K562 treated with DMSO at 1 percent for 24 hours (cell line): ENCODE data around the gene CCNA2. TPM values are rescaled to one million over a fixed set of nuclear protein-coding genes. Genes with fewer than 3 reads are reported as not detected.

Source experiments
- total RNA-seq: library from RNA; unstranded; fragments of 300-600 nt; gene quantifications from 2 replicates; pipeline ENCODE4 v1.2.3, GENCODE V29; 2022; ENCODE audit warnings: low read depth; ENCODE audit not compliant: insufficient read depth

CCNA2 gene
- total RNA-seq = 95.4 and 101 TPM in 2 replicates

DNA sequence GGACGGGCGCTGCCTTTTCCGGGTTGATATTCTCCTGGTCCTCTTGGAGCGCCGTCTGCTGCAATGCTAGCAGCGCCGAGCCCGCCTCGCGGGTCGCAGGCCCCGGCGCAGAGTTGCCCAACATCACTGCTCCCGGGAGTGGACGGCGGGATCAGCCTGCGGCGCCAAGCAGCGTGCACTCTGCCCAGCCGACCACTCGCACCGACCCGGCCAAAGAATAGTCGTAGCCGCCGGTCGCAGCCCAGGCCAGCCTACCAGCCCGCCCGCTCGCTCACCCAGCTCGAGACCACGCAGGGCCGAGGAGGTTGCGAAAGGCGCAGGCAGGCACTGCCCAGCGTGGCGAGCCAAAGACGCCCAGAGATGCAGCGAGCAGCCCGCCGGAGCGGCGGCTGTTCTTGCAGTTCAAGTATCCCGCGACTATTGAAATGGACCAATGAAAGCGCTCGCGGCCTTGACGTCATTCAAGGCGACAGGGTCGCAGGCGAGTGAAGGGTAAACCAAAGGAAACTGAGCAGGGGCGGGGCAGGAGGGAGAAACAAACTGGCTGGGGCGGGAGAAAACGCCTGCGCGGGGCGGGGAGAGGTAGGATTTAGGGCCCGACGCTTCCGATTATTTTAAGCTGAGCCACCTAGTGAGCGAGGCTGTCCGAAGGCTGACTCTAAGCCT is at the start of gene CCNA2:
CCNA2 (minus strand) TSS at position 379 of the 666 bp plus-strand sequence; CDS start at position 124, 255 bp downstream.

DNA sequence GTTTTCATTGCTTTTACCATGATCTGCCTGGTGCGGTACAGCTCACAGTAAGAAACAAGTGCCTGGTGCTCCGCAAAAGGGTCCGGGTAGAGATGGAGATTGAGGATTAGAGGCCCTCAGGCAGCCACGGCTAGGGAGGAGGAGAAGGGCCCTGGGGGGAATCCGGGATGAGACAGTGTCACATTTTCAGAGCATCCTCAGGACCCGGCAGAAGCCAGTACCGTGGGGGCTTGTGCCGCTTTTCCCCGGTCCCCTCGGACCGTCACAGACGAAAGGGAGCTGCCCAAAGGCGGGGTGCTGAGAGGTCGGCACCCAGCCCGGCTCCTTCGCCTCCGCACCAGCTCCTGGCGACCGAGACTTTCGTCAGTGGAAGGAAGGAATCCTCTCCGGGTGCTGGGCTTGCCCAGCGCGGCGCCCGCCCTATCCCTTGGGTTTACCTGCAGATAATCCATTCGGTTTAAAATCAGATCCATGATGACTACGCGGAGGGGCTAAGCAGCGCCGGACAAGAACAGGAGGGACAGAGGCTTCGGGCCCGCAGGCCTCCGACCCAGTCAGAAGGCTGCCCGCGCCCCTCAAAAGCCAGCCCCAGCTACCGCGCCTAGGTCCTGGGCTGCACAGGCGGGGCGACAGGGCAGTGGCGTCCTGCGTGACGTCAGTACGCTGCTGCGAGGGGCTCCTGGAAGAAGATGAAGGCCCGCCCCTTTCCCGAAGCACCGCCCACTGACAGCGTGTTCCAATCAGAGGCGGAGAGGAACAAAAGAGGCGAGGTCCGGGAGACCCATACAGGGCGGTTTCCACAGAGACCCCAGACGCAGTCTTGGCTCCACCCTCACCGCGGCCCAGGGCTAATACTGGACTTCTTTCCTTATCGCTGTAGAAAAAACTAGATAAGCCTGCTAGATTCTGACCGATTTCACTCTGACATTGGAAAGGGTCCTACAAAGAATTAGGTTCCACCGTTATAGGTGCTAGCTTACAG is 46.4 kb upstream of the CCNA2 start, which contains the start of gene BBS7:
BBS7 (minus strand) TSS at position 634 of the 982 bp plus-strand sequence; CDS start at position 473, 161 bp downstream.

DNA sequence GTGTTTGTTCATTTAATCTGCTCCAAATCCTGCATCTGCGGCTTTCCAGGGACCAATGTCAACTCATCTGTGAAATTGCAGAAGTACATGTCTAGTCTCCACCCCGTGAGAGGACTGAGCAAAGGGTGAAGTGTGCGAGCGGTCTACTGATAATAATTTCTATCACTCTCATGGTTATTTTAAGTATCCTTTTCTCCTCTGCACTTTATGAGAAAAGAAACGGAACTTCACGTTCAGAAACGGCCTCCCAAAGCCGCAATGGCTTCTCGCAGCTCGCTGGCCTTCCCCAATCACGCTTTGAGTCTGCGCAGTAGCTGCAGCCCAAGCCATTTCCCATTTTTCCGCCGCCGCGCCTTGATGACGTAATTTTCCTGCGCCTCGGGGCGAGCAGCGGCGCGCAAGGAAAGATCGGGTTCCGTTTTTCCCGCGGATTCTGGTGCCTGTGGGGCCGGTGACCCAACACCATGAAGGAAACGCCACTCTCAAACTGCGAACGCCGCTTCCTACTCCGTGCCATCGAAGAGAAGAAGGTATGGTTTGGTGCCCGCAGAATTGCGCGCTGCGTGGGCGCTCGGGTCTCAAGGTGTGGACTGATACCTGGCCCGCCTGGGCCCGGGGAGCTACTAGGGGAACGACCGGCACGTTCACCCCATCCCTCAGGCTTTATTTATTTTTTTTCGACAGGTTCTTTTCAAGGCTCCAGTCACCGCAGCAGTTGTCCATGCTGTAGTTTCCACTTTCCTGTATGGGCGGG is 22.5 kb downstream of the CCNA2 start, which contains the start of gene EXOSC9:
EXOSC9 (plus strand) TSS at position 363 of the 754 bp plus-strand sequence; CDS start at position 465, 102 bp downstream.

Other genes starting within 250 kb of the CCNA2 start
- gene ANXA5, start 126.9 kb downstream of the CCNA2 start, total RNA-seq = 113 and 142 TPM in 2 replicates
- gene SMIM43, start 58.7 kb downstream of the CCNA2 start, total RNA-seq = not detected in 2 replicates
- gene EXOSC9, start 22.6 kb downstream of the CCNA2 start, total RNA-seq = 41.1 and 52.4 TPM in 2 replicates
- gene BBS7, start 46.6 kb upstream of the CCNA2 start, total RNA-seq = 8.3 and 9.9 TPM in 2 replicates
- gene TRPC3, start 128.2 kb upstream of the CCNA2 start, total RNA-seq = not detected in 2 replicates